GM12878 (cell line): Measurements from ENCODE around the gene ZNF212. TPM values are rescaled to one million over a fixed set of nuclear protein-coding genes. Genes with fewer than 3 reads are reported as not detected.

Source experiments
- BACH1 ChIP-seq: fragments of 450-650 bp; IDR thresholded peaks from 2 replicates; pipeline ENCODE4 v1.6.1; 2017; ENCODE audit warnings: mild to moderate bottlenecking, borderline replicate concordance
- BRCA1 ChIP-seq: IDR thresholded peaks from 2 replicates; pipeline ENCODE4 v1.6.1; 2011; ENCODE audit warnings: low read depth, low read length, improper control_type of control experiment
- FOXK2 ChIP-seq: fragments of 450-650 bp; IDR thresholded peaks from 2 replicates; pipeline ENCODE4 v1.6.1; 2017; ENCODE audit warnings: mild to moderate bottlenecking, moderate library complexity
- JUND ChIP-seq: IDR thresholded peaks from 2 replicates; pipeline ENCODE4 v1.6.1; 2012; ENCODE audit warnings: low read depth, mild to moderate bottlenecking, low read length, improper control_type of control experiment, moderate library complexity
- MYC ChIP-seq: IDR thresholded peaks from 2 replicates; pipeline ENCODE4 v1.6.1; 2011; ENCODE audit warnings: mild to moderate bottlenecking, low read length, moderate library complexity, inconsistent platforms; ENCODE audit not compliant: insufficient read depth, insufficient replicate concordance, insufficient read length, severe bottlenecking
- NFYA ChIP-seq: IDR thresholded peaks from 2 replicates; pipeline ENCODE4 v1.6.1; 2011; ENCODE audit warnings: low read depth, mild to moderate bottlenecking, low read length, improper control_type of control experiment, borderline replicate concordance
- NRF1 ChIP-seq: conservative IDR thresholded peaks from 2 replicates; pipeline ENCODE4 v1.6.1; 2011; ENCODE audit warnings: mild to moderate bottlenecking, low read depth, low read length, improper control_type of control experiment
- PKNOX1 ChIP-seq: fragments of 450-650 bp; IDR thresholded peaks from 2 replicates; pipeline ENCODE4 v1.6.1; 2016; ENCODE audit warnings: mild to moderate bottlenecking
- POLR2A ChIP-seq: IDR thresholded peaks from 2 replicates; pipeline ENCODE4 v1.6.1; 2011; ENCODE audit warnings: low read depth, mild to moderate bottlenecking, low read length
- PRDM15 ChIP-seq: fragments of 450-650 bp; formaldehyde crosslinking; IDR thresholded peaks from 2 replicates; pipeline ENCODE4 v1.4.0; 2020; ENCODE audit warnings: mild to moderate bottlenecking, moderate library complexity
- RFX5 ChIP-seq: IDR thresholded peaks from 2 replicates; pipeline ENCODE4 v1.6.1; 2011; ENCODE audit warnings: low read depth, low read length, improper control_type of control experiment
- SREBF1 ChIP-seq: IDR thresholded peaks from 2 replicates; pipeline ENCODE4 v1.6.1; 2012; ENCODE audit warnings: mild to moderate bottlenecking, low read length
- ZBTB33 ChIP-seq: fragments of 450-650 bp; IDR thresholded peaks from 2 replicates; pipeline ENCODE4 v1.6.1; 2017; ENCODE audit warnings: mild to moderate bottlenecking
- ZNF207 ChIP-seq: fragments of 450-650 bp; IDR thresholded peaks from 2 replicates; pipeline ENCODE4 v1.6.1; 2014; ENCODE audit warnings: antibody characterized with exemption, mild to moderate bottlenecking, borderline replicate concordance
- ZNF217 ChIP-seq: fragments of 450-650 bp; IDR thresholded peaks from 2 replicates; pipeline ENCODE4 v1.6.1; 2017; ENCODE audit warnings: antibody characterized with exemption, mild to moderate bottlenecking
- ZNF24 ChIP-seq: fragments of 450-650 bp; IDR thresholded peaks from 2 replicates; pipeline ENCODE4 v1.6.1; 2017; ENCODE audit warnings: antibody characterized with exemption, mild to moderate bottlenecking
- ZNF687 ChIP-seq: fragments of 450-650 bp; IDR thresholded peaks from 2 replicates; pipeline ENCODE4 v1.6.1; 2017; ENCODE audit warnings: mild to moderate bottlenecking, moderate library complexity
- polyA plus RNA-seq, 11 experiments: library from polyadenylated mRNA; depleted of rRNA in 4 of 11; unstranded in 6 of 11; stranded (reverse) in 5 of 11; fragments of >200 nt; fragmentation: Nextera tagmentation in 4 of 11; fragmentation: Illumina TruSeq in 1 of 11; extraction: Ambion mirVana in 4 of 11; extraction: Trizol in 1 of 11; gene quantifications; 1 replicate in 1 of 11; 2 replicates in 10 of 11; pipeline versions ENCODE4 v1.2.1 to v1.2.3, GENCODE V29; 2011 to 2016; ENCODE audit warnings: inconsistent platforms in 2 of 11, missing spikeins in 2 of 11, low read depth in 1 of 11
- total RNA-seq, 4 experiments: library from RNA; depleted of rRNA in 3 of 4; stranded (reverse); fragments of >200 nt in 3 of 4; fragmentation: Illumina TruSeq in 1 of 4; extraction: Trizol in 1 of 4; gene quantifications; 2 replicates each; pipeline versions ENCODE4 v1.2.1 to v1.2.3, GENCODE V29; 2013 to 2021
- TF ChIP-seq, protein P1 (sequence below): fragments of 150-350 bp; IDR thresholded peaks from 2 replicates; pipeline ENCODE4 v1.6.1; 2014; ENCODE audit warnings: mild to moderate bottlenecking, low read depth, low read length

The ZNF212 gene
- total and polyA plus RNA-seq, 10 of the 15 experiments (the other 5 are each of a cell fraction or from before 2014, with no cell fraction given): 1.2 to 11.6 (median 5.4) TPM

GRCh38 chr7:149261829-149262617, 22.6 kb downstream of the ZNF212 start, which contains the start of gene ZNF783 (continued):
- TF ChIP-seq SREBF1 (no peak), FOXK2 (no peak), MYC (peak; percentile 79), PKNOX1 (no peak), PRDM15 (CRISPR knock-in tag) (no peak), BRCA1 (no peak), ZNF217 (0 out of 2 replicates have a peak, but pooled peaks have one; percentile 46), ZNF687 (peak; percentile 95), POLR2A (peak; percentile 79), ZNF207 (0 out of 2 replicates have a peak, but pooled peaks have one; percentile 58), ZNF24 (no peak), NRF1 (no peak), NFYA (no peak), JUND (no peak), RFX5 (no peak), ZBTB33 (no peak), BACH1 (peak; percentile 96)
- TF ChIP-seq, protein P1, sequence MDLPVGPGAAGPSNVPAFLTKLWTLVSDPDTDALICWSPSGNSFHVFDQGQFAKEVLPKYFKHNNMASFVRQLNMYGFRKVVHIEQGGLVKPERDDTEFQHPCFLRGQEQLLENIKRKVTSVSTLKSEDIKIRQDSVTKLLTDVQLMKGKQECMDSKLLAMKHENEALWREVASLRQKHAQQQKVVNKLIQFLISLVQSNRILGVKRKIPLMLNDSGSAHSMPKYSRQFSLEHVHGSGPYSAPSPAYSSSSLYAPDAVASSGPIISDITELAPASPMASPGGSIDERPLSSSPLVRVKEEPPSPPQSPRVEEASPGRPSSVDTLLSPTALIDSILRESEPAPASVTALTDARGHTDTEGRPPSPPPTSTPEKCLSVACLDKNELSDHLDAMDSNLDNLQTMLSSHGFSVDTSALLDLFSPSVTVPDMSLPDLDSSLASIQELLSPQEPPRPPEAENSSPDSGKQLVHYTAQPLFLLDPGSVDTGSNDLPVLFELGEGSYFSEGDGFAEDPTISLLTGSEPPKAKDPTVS: no peak
